ENCODE results near the gene FADS1.

FADS1 gene

DNA sequence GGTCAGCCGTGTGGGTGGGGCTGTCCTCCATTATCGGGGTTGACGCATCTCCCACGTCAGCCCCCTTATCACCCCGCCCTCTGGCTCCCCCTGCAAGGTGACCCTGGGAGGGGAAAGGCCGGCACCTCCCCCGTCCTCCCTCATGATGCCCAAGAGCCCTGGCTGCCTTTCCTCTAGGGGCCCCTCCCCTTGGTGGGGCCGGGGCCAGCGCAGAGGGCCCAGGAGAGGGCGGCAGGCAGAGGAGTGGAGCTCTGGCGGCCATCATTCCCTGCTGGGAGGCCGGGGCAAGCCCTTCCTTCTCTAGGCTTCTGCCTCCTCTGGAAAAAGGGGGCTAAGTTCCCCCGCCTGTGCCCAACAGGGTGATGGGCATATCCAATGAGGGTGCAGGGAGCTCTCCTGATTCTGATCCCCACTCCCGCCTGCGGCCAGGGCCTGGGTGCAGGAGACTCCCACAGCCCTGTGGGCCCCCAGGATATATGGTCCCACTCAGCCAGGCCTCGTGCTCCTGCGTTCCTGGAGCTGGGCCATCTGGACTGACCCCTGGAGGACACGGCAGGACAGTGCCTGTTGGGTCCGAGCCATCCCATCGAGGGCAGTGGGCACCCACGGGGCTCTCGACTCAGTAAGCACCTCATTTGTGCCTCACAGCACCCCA, 52.1 kb downstream of the FADS1 start:
- H3K27ac ChIP-seq (ENCODE audit: low read length), result no peak overlapping the region
- no peak overlapping the region for H3K9ac ChIP-seq (ENCODE audit: low read length in 2 of 2)
- no peaks in the 10 kb centered on the region for H3K9me3 ChIP-seq (ENCODE audit: control insufficient read depth in 2 of 2, low read length in 2 of 2)
- peaks cover 4 to 9% of the 10 kb centered on the region in 2 donors for H3K27me3 ChIP-seq (ENCODE audit: control insufficient read depth in 1 of 2, insufficient read depth in 2 of 2, low read length in 2 of 2)
- H3K4me1 ChIP-seq (ENCODE audit: control insufficient read depth, insufficient read depth, low read length), result no peaks in the 10 kb centered on the region
- H3K36me3 ChIP-seq (ENCODE audit: control insufficient read depth in 2 of 2, insufficient read depth in 2 of 2, low read length in 2 of 2), result no peaks in the 10 kb centered on the region
- no peak overlapping the region for H3K4me3 ChIP-seq (ENCODE audit: low read length in 2 of 2)

DNA sequence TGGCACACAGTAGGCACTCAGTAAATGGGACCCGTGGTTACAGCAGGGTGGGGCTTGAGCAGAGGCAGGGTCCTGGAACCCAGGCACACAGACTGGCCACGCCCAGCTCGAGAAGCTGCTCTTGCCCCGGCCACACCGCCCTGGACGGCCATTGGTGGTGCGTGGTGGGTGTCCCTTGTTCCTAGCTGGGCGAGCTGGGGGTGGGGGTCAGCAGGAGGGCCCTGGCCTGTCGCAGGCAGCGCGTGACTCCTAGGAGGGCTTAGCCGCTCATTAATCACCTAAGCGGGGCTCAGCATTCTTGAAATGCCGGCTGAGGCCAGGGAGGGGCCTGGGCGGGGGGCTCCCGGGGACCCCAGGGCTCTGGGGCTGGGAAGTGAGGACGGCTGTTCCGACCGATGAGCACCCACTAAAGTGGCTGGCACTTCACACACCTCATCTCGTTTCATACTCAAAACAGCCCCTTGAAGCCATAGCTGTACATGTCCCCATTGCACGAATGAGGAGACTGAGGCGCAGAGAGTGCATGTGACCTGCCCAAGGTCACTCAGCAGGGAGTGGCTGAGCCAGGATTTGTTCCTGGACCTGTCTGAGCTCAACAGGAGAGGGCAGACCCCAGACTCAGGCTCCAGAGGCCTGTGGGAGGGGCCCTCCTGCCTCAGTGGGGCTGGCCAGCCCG, 52.7 kb downstream of the FADS1 start:
- Histone ChIP-seq H3K27me3 (ENCODE audit: control insufficient read depth in 1 of 2, insufficient read depth in 2 of 2, low read length in 2 of 2) (peaks cover 4 to 9% of the 10 kb centered on the region in 2 donors), H3K36me3 (ENCODE audit: control insufficient read depth in 2 of 2, insufficient read depth in 2 of 2, low read length in 2 of 2) (no peaks in the 10 kb centered on the region), H3K9me3 (ENCODE audit: control insufficient read depth in 2 of 2, low read length in 2 of 2) (no peaks in the 10 kb centered on the region), H3K4me1 (ENCODE audit: control insufficient read depth, insufficient read depth, low read length) (no peaks in the 10 kb centered on the region), H3K27ac (ENCODE audit: low read length) (no peak overlapping the region), H3K9ac (ENCODE audit: low read length in 2 of 2) (no peak overlapping the region), H3K4me3 (ENCODE audit: low read length in 2 of 2) (no peak overlapping the region)

DNA sequence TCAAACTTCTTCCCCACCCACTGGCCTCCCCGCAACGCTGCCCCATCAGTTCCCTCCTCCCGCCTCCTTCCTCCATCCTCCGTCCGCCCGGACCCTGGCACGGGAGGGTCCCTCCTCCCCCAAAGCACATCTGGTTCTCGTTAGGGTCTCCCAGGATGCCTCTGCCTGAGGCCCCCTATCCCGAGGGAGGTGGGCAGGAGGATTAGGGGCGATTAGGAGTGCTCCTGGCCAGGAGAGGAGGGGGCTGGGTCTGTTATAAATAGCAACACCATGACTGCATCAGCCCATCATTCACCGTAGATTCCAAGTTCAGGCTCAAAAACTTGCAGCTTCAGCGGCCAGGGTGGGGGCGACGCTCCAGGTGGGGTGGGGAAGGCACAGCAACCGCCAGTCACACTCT, 54.0 kb downstream of the FADS1 start:
- H3K4me1 ChIP-seq (ENCODE audit: control insufficient read depth, insufficient read depth, low read length), result no peaks in the 10 kb centered on the region
- H3K9ac ChIP-seq (ENCODE audit: low read length in 2 of 2), result no peak overlapping the region
- H3K9me3 ChIP-seq (ENCODE audit: control insufficient read depth in 2 of 2, low read length in 2 of 2), result no peaks in the 10 kb centered on the region
- no peaks in the 10 kb centered on the region for H3K36me3 ChIP-seq (ENCODE audit: control insufficient read depth in 2 of 2, insufficient read depth in 2 of 2, low read length in 2 of 2)
- H3K27me3 ChIP-seq (ENCODE audit: control insufficient read depth in 1 of 2, insufficient read depth in 2 of 2, low read length in 2 of 2), result peaks cover 4 to 9% of the 10 kb centered on the region in 2 donors
- no peak overlapping the region for H3K4me3 ChIP-seq (ENCODE audit: low read length in 2 of 2)
- H3K27ac ChIP-seq (ENCODE audit: low read length), result no peak overlapping the region

DNA sequence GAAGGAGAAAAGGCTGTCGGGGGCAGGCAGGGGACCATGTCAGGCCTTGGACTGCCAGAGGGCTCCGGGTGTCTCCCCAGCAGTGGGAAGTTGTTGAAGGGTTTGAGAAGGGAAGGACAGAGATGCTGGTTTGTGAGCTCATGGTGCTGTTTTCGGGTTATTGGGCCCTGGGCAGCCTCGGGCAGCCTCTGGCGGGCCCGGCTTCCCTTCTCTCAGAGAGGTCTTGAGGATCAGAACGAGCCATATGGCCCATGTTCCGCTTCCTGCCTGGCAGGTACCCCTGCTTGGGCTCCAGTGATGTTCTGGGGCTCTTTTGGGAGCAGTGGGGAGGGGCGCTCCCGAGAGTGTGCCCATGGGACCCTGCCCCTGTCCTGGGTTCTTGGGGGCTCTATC, 54.6 kb downstream of the FADS1 start:
- Histone ChIP-seq H3K9ac (ENCODE audit: low read length in 2 of 2) (no peak overlapping the region), H3K36me3 (ENCODE audit: control insufficient read depth in 2 of 2, insufficient read depth in 2 of 2, low read length in 2 of 2) (no peaks in the 10 kb centered on the region), H3K9me3 (ENCODE audit: control insufficient read depth in 2 of 2, low read length in 2 of 2) (no peaks in the 10 kb centered on the region), H3K27me3 (ENCODE audit: control insufficient read depth in 1 of 2, insufficient read depth in 2 of 2, low read length in 2 of 2) (peaks cover 4 to 9% of the 10 kb centered on the region in 2 donors), H3K4me3 (ENCODE audit: low read length in 2 of 2) (no peak overlapping the region), H3K4me1 (ENCODE audit: control insufficient read depth, insufficient read depth, low read length) (no peaks in the 10 kb centered on the region), H3K27ac (ENCODE audit: low read length) (no peak overlapping the region)

DNA sequence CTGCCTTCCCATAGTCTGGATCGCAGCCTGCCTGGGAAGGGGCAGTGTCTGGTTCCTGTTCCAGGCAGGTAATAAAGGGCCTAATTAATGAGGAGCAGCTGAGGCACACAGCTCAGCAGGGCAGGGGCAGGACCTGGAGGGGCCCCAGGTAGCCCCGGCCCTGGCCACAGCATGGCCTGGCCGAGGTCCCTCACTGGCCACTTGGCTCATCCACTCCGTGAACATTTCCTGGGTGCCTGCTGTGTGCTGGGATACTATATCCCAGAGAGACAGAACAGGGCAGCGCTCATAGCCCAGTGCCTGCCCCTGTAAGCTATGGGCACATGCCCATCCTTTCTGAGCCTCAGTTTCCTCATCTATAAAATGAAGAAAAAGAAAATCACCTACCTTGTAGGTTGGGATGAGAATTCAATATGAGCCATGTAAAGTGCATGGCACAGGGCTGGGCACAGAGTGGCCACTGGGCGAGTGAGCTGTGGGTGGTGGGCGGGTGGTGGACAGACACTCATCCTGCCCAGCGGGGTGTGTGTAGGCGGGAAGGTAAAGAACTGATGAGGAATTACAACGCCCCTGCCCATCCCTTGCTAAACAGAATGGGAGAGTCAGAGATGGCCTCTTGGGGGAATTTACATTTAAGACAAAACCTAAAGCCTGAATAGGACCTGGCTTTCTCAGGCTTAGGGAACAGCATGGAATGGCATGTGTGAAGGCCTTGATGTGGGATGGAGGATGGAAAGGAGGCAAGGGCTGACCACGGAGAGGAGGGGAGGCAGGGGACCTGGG, 55.2 kb downstream of the FADS1 start:
- H3K36me3 ChIP-seq (ENCODE audit: control insufficient read depth in 2 of 2, insufficient read depth in 2 of 2, low read length in 2 of 2), result no peaks in the 10 kb centered on the region
- H3K27me3 ChIP-seq (ENCODE audit: control insufficient read depth in 1 of 2, insufficient read depth in 2 of 2, low read length in 2 of 2), result peaks cover 4 to 9% of the 10 kb centered on the region in 2 donors
- no peak overlapping the region for H3K4me3 ChIP-seq (ENCODE audit: low read length in 2 of 2)
- no peak overlapping the region for H3K27ac ChIP-seq (ENCODE audit: low read length)
- no peak overlapping the region for H3K9ac ChIP-seq (ENCODE audit: low read length in 2 of 2)
- H3K4me1 ChIP-seq (ENCODE audit: control insufficient read depth, insufficient read depth, low read length), result no peaks in the 10 kb centered on the region
- H3K9me3 ChIP-seq (ENCODE audit: control insufficient read depth in 2 of 2, low read length in 2 of 2), result no peaks in the 10 kb centered on the region

DNA sequence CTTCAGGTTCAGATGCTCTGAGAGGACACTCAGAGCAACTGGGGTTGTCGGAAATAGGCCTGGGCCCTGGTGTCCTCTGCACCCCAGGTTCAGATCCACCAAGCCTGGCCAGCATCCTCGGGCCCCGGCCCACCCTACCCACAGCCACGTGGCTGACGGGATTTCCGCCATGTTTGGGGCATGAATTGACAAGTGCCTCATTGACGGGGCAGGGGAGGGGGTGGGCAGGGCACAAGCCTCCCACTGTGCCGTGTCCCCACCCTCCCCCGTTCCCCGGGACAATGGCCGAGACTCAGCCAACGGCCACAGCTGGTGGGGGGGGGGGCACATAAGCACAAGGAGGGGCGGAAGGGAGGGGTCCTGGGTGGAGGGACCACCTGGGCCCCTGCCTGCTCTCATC, 55.9 kb downstream of the FADS1 start:
- no peaks in the 10 kb centered on the region for H3K4me1 ChIP-seq (ENCODE audit: control insufficient read depth, insufficient read depth, low read length)
- H3K27me3 ChIP-seq (ENCODE audit: control insufficient read depth in 1 of 2, insufficient read depth in 2 of 2, low read length in 2 of 2), result peaks cover 4 to 9% of the 10 kb centered on the region in 2 donors
- no peaks in the 10 kb centered on the region for H3K36me3 ChIP-seq (ENCODE audit: control insufficient read depth in 2 of 2, insufficient read depth in 2 of 2, low read length in 2 of 2)
- no peak overlapping the region for H3K4me3 ChIP-seq (ENCODE audit: low read length in 2 of 2)
- H3K27ac ChIP-seq (ENCODE audit: low read length), result no peak overlapping the region
- H3K9me3 ChIP-seq (ENCODE audit: control insufficient read depth in 2 of 2, low read length in 2 of 2), result no peaks in the 10 kb centered on the region
- H3K9ac ChIP-seq (ENCODE audit: low read length in 2 of 2), result no peak overlapping the region

DNA sequence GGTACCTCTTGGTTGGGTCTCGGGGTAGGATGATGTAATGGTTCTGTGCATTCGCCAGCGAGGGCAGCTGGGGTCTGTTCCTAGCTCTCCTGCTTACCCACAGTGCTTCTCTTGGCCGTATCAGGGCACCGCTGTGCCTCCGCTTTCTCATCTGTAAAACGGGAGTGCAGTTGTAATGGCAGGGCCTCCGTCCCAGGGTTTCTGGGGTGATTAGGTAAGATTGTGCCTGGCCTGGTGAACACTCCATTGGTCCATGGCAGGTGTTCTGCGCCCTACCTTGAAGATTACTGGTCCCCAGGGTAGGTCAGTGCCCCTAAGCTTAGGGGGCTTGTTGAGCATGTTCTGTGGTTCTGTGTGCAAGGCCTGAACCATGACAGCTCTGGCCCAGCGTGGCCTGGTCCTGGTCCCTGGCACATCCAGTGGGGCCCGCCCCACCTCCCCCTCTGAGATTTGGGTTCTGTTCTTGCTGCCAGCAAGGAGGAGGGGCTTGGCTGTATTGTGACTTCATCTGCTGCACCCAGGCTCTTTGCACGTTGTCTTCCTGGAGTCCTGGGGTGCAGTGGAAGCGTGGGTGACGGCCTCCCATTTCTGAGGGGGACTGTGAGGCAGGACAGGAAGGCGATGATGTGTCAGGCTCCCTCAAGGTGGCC, 59.5 kb downstream of the FADS1 start:
- Histone ChIP-seq H3K9ac (ENCODE audit: low read length in 2 of 2) (no peak overlapping the region), H3K36me3 (ENCODE audit: control insufficient read depth in 2 of 2, insufficient read depth in 2 of 2, low read length in 2 of 2) (no peaks in the 10 kb centered on the region), H3K4me3 (ENCODE audit: low read length in 2 of 2) (no peak overlapping the region), H3K4me1 (ENCODE audit: control insufficient read depth, insufficient read depth, low read length) (peaks cover 5% of the 10 kb centered on the region), H3K9me3 (ENCODE audit: control insufficient read depth in 2 of 2, low read length in 2 of 2) (no peaks in the 10 kb centered on the region), H3K27ac (ENCODE audit: low read length) (no peak overlapping the region), H3K27me3 (ENCODE audit: control insufficient read depth in 1 of 2, insufficient read depth in 2 of 2, low read length in 2 of 2) (peaks cover 12 to 16% of the 10 kb centered on the region in 2 donors)

DNA sequence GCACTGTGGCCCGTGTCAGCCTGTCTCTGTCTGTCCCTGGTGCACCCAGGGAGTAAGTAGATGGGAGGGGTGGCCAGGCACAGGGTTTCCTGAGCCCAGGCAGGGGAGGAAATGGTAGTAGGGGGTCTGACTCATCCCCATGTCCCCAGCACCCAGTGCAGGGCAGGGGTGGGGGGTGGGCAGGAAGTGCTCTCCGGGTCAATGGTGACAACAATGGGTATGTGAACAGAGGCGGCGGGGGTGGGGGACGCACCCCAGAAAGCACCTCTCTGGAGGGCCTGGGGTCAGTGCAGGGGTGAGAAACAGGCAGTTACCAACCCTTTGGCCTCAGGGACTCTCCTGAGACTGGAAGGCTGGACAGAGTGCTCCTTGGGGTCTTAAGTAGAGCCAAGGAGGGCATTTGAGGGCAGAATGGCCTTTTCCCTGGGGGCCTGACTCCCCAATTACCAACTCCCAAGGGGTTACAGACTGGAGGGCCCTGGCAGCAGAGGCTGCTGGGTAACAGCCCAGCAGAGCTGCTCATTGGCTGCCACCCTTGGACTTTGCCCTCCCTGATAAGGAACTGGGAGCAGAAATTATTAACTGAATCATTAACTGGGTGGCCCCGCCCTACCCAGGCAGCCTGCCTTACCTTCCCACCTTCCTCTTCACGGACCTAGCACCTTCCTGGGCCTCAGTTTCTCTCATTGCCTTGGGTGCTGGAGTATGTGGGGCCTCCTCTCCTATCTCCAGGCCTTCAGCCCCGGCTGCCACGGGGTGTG, 60.2 kb downstream of the FADS1 start:
- Histone ChIP-seq H3K36me3 (ENCODE audit: control insufficient read depth in 2 of 2, insufficient read depth in 2 of 2, low read length in 2 of 2) (no peaks in the 10 kb centered on the region), H3K9ac (ENCODE audit: low read length in 2 of 2) (no peak overlapping the region), H3K4me1 (ENCODE audit: control insufficient read depth, insufficient read depth, low read length) (peaks cover 5% of the 10 kb centered on the region), H3K27me3 (ENCODE audit: control insufficient read depth in 1 of 2, insufficient read depth in 2 of 2, low read length in 2 of 2) (peaks cover 15 to 19% of the 10 kb centered on the region in 2 donors), H3K27ac (ENCODE audit: low read length) (no peak overlapping the region), H3K4me3 (ENCODE audit: low read length in 2 of 2) (no peak overlapping the region), H3K9me3 (ENCODE audit: control insufficient read depth in 2 of 2, low read length in 2 of 2) (no peaks in the 10 kb centered on the region)

DNA sequence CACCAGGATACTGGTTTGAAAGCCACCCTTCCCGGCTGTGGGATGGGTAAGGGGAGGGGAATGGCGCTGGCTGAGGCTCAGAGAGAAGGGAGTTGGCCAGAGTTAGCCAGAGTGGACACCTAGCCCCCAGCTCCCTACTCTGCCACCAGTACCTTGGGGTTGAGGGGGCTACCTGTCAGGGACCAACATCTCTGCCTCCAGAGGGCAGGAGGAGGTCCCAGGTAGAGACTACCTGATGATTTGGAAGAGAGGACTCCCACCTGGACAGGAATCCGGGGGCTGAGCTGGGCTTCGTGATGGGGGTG, 60.7 kb downstream of the FADS1 start:
- H3K36me3 ChIP-seq (ENCODE audit: control insufficient read depth in 2 of 2, insufficient read depth in 2 of 2, low read length in 2 of 2), result no peaks in the 10 kb centered on the region
- no peaks in the 10 kb centered on the region for H3K9me3 ChIP-seq (ENCODE audit: control insufficient read depth in 2 of 2, low read length in 2 of 2)
- H3K27ac ChIP-seq (ENCODE audit: low read length), result no peak overlapping the region
- peaks cover 5% of the 10 kb centered on the region for H3K4me1 ChIP-seq (ENCODE audit: control insufficient read depth, insufficient read depth, low read length)
- peaks cover 16 to 19% of the 10 kb centered on the region in 2 donors for H3K27me3 ChIP-seq (ENCODE audit: control insufficient read depth in 1 of 2, insufficient read depth in 2 of 2, low read length in 2 of 2)
- H3K4me3 ChIP-seq (ENCODE audit: low read length in 2 of 2), result no peak overlapping the region
- no peak overlapping the region for H3K9ac ChIP-seq (ENCODE audit: low read length in 2 of 2)
